T-helper 2 cell (primary cell): ENCODE data around the gene PCDHA9.
"Not testable (repeated sequence)": the region's sequence is repeated elsewhere in the genome, so short reads cannot be mapped to it uniquely, and the experiment has no call there.

Source experiments
- DNase-seq, 5 experiments: peaks; one replicate each; pipeline versions ENCODE4 v3.0.0 to v3.0.0-alpha.2; 2012 to 2022
- total RNA-seq, 2 donors: gene quantifications; one replicate each; lab custom pipeline; 2026; lab: John Stamatoyannopoulos, UW

PCDHA9 gene
- 0 reads per million in 2 donors for total RNA-seq

DNA sequence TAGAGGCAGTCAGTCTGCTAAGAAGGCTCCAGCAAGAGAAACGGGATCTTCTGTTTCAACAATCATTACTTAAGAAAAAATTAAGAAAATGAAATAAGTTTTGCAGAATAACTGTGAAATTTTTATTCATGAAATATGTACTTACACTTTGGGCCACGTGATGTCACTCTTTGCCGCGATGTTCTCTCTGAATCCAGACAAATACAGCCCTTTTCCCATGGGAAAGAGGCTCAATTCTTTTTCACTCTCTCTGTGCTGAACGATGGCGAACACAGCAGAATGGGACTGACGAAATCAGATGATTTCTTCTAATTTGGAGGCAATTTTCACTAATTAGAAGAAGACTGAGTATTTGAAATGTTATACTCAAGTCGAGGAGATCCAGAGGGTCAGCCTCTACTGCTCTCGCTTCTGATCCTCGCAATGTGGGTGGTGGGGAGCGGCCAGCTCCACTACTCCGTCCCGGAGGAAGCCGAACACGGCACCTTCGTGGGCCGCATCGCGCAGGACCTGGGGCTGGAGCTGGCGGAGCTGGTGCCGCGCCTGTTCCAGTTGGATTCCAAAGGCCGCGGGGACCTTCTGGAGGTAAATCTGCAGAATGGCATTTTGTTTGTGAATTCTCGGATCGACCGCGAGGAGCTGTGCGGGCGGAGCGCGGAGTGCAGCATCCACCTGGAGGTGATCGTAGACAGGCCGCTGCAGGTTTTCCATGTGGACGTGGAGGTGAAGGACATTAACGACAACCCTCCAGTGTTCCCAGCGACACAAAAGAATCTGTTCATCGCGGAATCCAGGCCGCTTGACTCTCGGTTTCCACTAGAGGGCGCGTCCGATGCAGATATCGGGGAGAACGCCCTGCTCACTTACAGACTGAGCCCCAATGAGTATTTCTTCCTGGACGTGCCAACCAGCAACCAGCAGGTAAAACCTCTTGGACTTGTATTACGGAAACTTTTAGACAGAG, at the start of gene PCDHA9:
Gene PCDHA9 (plus strand): TSS at position 244 of the 964 bp plus-strand sequence. CDS start 114 bp downstream, at position 358.
- not testable (repeated sequence) for DNase-seq

DNA sequence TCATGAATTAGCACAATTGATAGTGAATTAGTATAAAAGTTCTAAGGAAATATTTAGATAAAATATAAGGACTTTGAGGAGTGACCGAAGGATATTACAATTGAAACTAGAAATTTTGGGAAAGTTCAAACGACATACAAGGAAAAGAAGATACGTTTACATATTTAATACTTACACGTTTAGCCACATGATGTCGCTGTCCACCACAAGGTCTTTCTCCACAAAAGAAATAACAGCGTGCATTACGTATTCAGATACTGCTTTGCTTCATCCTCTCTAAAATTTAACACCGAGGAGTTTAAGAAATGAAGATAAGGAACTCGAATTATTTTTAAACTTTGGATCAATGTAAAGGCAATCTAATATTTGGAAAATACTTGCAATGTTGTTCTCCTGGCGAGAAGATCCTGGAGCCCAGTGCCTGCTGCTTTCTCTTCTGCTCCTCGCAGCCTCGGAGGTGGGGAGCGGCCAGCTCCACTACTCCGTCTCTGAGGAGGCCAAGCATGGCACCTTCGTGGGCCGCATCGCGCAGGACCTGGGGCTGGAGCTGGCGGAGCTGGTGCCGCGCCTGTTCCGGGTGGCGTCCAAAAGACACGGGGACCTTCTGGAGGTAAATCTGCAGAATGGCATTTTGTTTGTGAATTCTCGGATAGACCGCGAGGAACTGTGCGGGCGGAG, 47.2 kb upstream of the PCDHA9 start, which contains the start of gene PCDHA3:
Gene PCDHA3 (plus strand): TSS at position 242 of the 678 bp plus-strand sequence.
- DNase-seq: no peak

DNA sequence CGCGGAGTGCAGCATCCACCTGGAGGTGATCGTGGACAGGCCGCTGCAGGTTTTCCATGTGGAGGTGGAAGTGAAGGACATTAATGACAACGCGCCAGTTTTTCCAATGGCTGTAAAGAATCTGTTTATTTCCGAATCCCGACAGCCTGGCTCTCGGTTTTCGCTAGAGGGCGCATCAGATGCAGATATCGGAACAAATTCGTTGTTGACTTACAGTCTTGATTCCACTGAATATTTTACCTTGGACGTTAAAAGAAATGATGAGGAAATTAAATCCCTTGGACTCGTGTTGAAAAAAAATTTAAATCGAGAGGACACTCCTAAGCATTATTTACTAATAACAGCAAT, 46.7 kb upstream of the PCDHA9 start:
- no peak for DNase-seq

DNA sequence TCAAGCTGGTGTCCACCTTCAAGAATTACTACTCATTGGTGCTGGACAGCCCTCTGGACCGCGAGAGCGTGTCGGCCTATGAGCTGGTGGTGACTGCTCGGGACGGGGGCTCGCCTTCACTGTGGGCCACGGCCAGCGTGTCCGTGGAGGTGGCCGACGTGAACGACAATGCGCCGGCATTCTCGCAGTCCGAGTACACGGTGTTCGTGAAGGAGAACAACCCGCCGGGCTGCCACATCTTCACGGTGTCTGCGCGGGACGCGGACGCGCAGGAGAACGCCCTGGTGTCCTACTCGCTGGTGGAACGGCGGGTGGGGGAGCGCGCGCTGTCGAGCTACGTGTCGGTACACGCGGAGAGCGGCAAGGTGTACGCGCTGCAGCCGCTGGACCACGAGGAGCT, 45.8 kb upstream of the PCDHA9 start:
- not testable (repeated sequence) for DNase-seq

GRCh38 chr5:140802781-140803271, 45.4 kb upstream of the PCDHA9 start:
- DNase-seq: no peak

GRCh38 chr5:140806834-140807775, 41.1 kb upstream of the PCDHA9 start, which contains the start of gene PCDHA4:
TSS of gene PCDHA4 (plus strand) at chr5:140807068.
- DNase-seq: no peak

GRCh38 chr5:140808241-140808888, 39.8 kb upstream of the PCDHA9 start:
- not testable (repeated sequence) for DNase-seq

- DNase-seq: no peak
Observed at GRCh38 chr5:140808889-140809291, 39.3 kb upstream of the PCDHA9 start.

DNA sequence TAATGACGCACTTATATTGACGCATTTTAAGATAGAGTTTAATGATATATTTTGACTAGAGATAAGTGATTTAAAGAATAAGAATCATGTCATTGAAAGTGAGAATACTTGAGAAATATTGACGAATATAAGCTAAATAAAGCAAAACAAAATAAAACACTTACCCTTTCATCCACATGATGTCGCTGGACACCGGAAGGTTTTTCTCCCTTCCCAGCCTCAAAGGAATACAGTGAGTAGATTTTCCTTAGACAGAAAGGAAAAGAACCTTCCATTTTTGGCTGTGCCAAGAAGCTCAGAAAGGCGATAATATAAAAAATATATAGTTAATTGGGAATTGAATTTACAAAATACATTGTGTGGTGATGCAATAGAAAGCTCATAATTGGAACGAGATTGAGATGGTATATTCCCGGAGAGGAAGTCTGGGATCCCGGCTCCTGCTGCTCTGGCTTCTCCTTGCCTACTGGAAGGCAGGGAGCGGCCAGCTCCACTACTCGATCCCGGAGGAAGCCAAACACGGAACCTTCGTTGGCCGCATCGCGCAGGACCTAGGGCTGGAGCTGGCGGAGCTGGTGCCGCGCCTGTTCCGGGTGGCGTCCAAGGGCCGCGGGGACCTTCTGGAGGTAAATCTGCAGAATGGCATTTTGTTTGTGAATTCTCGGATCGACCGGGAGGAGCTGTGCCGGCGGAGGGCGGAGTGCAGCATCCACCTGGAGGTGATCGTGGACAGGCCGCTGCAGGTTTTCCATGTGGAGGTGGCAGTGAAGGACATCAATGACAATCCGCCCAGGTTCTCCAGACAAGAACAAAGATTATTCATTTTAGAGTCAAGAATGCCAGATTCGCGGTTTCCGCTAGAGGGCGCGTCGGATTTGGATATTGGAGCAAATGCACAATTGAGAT, 26.6 kb upstream of the PCDHA9 start, which contains the start of gene PCDHA5:
Gene PCDHA5 (plus strand): TSS at position 239 of the 906 bp plus-strand sequence.
- peak in 1 of 5 experiments; percentile 8 for DNase-seq

DNA sequence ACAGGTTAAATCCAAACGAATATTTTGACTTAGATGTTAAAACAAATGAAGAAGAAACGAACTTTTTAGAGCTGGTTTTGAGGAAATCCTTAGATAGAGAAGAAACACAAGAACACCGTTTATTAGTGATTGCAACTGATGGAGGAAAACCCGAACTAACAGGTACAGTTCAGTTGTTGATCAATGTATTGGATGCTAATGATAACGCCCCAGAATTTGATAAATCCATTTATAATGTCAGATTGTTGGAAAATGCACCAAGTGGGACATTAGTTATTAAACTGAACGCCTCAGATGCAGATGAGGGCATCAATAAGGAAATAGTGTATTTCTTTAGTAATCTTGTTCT, 25.9 kb upstream of the PCDHA9 start:
- DNase-seq: no peak

- not testable (repeated sequence) for DNase-seq
Observed at GRCh38 chr5:140822969-140823368, 25.2 kb upstream of the PCDHA9 start.

DNA sequence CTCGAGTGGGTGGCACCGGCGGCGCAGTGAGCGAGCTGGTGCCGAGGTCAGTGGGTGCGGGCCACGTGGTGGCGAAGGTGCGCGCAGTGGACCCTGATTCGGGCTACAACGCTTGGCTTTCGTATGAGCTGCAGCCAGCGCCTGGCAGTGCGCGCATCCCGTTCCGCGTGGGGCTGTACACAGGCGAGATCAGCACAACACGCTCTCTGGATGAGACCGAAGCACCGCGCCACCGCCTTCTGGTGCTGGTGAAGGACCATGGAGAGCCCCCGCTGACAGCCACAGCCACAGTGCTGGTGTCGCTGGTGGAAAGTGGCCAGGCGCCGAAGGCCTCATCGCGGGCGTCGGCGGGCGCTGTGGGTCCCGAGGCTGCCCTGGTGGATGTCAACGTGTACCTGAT, 24.7 kb upstream of the PCDHA9 start:
- no peak for DNase-seq

- DNase-seq: no peak
Observed at GRCh38 chr5:140827704-140828361, 20.3 kb upstream of the PCDHA9 start, which contains the start of gene PCDHA6. TSS of gene PCDHA6 (plus strand) at chr5:140827960. CDS start at chr5:140828092, 132 bp downstream.

DNA sequence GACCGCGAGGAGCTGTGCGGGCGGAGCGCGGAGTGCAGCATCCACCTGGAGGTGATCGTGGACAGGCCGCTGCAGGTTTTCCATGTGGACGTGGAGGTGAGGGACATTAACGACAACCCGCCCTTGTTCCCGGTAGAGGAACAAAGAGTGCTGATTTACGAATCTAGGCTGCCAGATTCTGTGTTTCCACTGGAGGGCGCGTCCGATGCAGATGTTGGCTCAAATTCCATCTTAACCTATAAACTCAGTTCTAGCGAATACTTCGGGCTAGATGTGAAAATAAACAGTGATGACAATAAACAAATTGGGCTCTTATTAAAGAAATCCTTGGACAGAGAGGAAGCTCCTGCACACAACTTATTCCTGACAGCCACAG, 19.8 kb upstream of the PCDHA9 start:
- DNase-seq: no peak

GRCh38 chr5:140829511-140830501, 18.4 kb upstream of the PCDHA9 start:
- DNase-seq: not testable (repeated sequence)

GRCh38 chr5:140833993-140834392, 14.2 kb upstream of the PCDHA9 start, which contains the start of gene PCDHA7:
TSS of gene PCDHA7 (plus strand) at chr5:140834269. CDS start at chr5:140834384, 115 bp downstream.
- DNase-seq: no peak

GRCh38 chr5:140834439-140835008, 13.7 kb upstream of the PCDHA9 start:
- DNase-seq: not testable (repeated sequence)
